H1 (cell line): ENCODE data around the gene ZNF226. TPM values are rescaled to one million over a fixed set of nuclear protein-coding genes. Genes with fewer than 3 reads are reported as not detected.

Source experiments
- CHD7 ChIP-seq: fragments of 300-600 bp; sonication (generic); IDR thresholded peaks from 2 replicates; pipeline ENCODE4 v1.7.1; 2012; ENCODE audit warnings: low read length, moderate library complexity, mild to moderate bottlenecking, inconsistent platforms; ENCODE audit not compliant: insufficient replicate concordance
- CTCF ChIP-seq, 3 experiments: IDR thresholded peaks; 1 replicate in 2 of 3; 2 replicates in 1 of 3; pipeline versions ENCODE4 v1.5.1 to v1.6.1; 2011; ENCODE audit warnings: low read length in 3 of 3, mild to moderate bottlenecking in 3 of 3, inconsistent platforms in 2 of 3, low read depth in 1 of 3, moderate library complexity in 1 of 3; ENCODE audit not compliant: insufficient read depth in 1 of 3; ENCODE audit errors: control extremely low read depth in 1 of 3
- SP4 ChIP-seq: IDR thresholded peaks from 2 replicates; pipeline ENCODE4 v1.6.1; 2012; ENCODE audit warnings: low read length, inconsistent platforms
- polyA plus RNA-seq, 7 experiments: library from polyadenylated mRNA; depleted of rRNA in 3 of 7; stranded (reverse) in 5 of 7; unstranded in 2 of 7; fragments of >200 nt in 5 of 7; fragments of 200-250 nt in 2 of 7; gene quantifications; 1 replicate in 5 of 7; 2 replicates in 1 of 7; 4 replicates in 1 of 7; pipeline versions ENCODE4 v1.2.1 to v1.2.3, GENCODE V29; 2011 to 2013; ENCODE audit warnings: missing spikeins in 2 of 7, mixed read lengths in 2 of 7
- total RNA-seq: library from RNA; stranded (reverse); fragmentation: NEBNext Ultra II Directional; extraction: Animal tissue kit (Norgen Biotek cat#: 25700); gene quantifications from 2 replicates; pipeline ENCODE4 v1.2.1, GENCODE V29; 2021

The ZNF226 gene
- total and polyA plus RNA-seq, 2 of the 8 experiments (the other 6 are each of a cell fraction or from before 2014, with no cell fraction given), result 4.1 to 18.3 TPM

- TF ChIP-seq CHD7 (no peak), SP4 (no peak), CTCF (IDR thresholded peaks at IDR 0.05; ENCODE audit: control extremely low read depth in 1 of 3, insufficient read depth in 1 of 3, low read depth in 1 of 3, low read length in 3 of 3) (no peak)
Observed at GRCh38 chr19:44176590-44176989, 11.7 kb downstream of the ZNF226 start (continued).
